HCT116 (cell line): Measurements from ENCODE around the gene ARHGAP42. TPM values are rescaled to one million over a fixed set of nuclear protein-coding genes. Genes with fewer than 3 reads are reported as not detected.
"Not testable (repeated sequence)": the region's sequence is repeated elsewhere in the genome, so short reads cannot be mapped to it uniquely, and the experiment has no call there.

Experiments used
- ATAC-seq: fragments of 200-7000 bp; cut with Tn5 transposase; 2 replicates; pipeline ENCODE4 v1.9.1; 2020; ENCODE audit warnings: mild to moderate bottlenecking, moderate library complexity
- BruUV-seq: library from RNA; stranded (reverse); fragments of 400-500 nt; replicated peaks from 2 replicates; lab custom pipeline; 2021; lab: Mats Ljungman, UMichigan
- CTCF ChIA-PET: fragments of 300-600 bp; sonication (Branson Sonifier 250); formaldehyde crosslinking; loops from one replicate; lab custom pipeline; 2021; ENCODE audit warnings: antibody characterized with exemption; lab: Charles Lee
- POLR2A ChIA-PET: fragments of 300-600, 350-600 bp; sonication (Branson Sonifier 250); formaldehyde crosslinking; loops from one replicate; lab custom pipeline; 2021; ENCODE audit warnings: antibody characterized with exemption; lab: Charles Lee
- RAD21 ChIA-PET, 2 experiments: fragments of 300-600 bp; sonication (Branson Sonifier 250); formaldehyde crosslinking; loops; one replicate each; lab custom pipeline; 2023; ENCODE audit warnings: low total read pairs in 2 of 2; ENCODE audit not compliant: uncharacterized antibody in 2 of 2, unreplicated experiment in 2 of 2, low non-redundant PET in 1 of 2; lab: Charles Lee
- DNase-seq: peaks from one replicate; pipeline ENCODE4 v3.0.0-alpha.2; 2010; ENCODE audit warnings: low read depth, low spot score
- H2AFZ ChIP-seq: fragments of 200-600 bp; shearing (Covaris generic), sonication (generic); 2 replicates; pipeline ENCODE4 v1.6.1; 2017; ENCODE audit warnings: low read depth, mixed run types, mixed read lengths, antibody characterized with exemption, low read length; ENCODE audit not compliant: poor library complexity, severe bottlenecking
- H3K27ac ChIP-seq: 2 replicates; pipeline ENCODE4 v1.5.1; 2012; ENCODE audit warnings: low read depth, low read length
- H3K27me3 ChIP-seq: fragments of 200-600 bp; sonication (generic); 2 replicates; pipeline ENCODE4 v1.6.1; 2016; ENCODE audit warnings: mixed run types, low read length, mixed read lengths; ENCODE audit not compliant: insufficient read depth
- H3K36me3 ChIP-seq, 2 experiments: fragments of 200-500 bp in 1 of 2; fragments of 200-600 bp in 1 of 2; sonication (Bioruptor generic) in 1 of 2; sonication (generic) in 1 of 2; 2 replicates each; pipeline versions ENCODE4 v1.5.1 to v1.6.1; 2014 to 2016; ENCODE audit warnings: low read length in 2 of 2, inconsistent platforms in 1 of 2, mixed read lengths in 1 of 2, mixed run types in 1 of 2; ENCODE audit not compliant: insufficient read depth in 2 of 2, control insufficient read depth in 1 of 2
- H3K4me1 ChIP-seq, 2 experiments: fragments of 200-600 bp in 1 of 2; sonication (generic) in 1 of 2; 2 replicates each; pipeline versions ENCODE4 v1.5.1 to v1.6.1; 2012 to 2017; ENCODE audit warnings: low read length in 2 of 2, inconsistent platforms in 1 of 2, mild to moderate bottlenecking in 1 of 2, mixed read lengths in 1 of 2, mixed run types in 1 of 2, moderate library complexity in 1 of 2; ENCODE audit not compliant: insufficient read depth in 2 of 2, control insufficient read depth in 1 of 2
- H3K4me2 ChIP-seq: fragments of 200-600 bp; sonication (generic); 2 replicates; pipeline ENCODE4 v1.6.1; 2017; ENCODE audit warnings: mixed run types, low read length, mixed read lengths
- H3K4me3 ChIP-seq, 2 experiments: fragments of 200-600 bp in 1 of 2; sonication (generic) in 1 of 2; replicated peaks in 1 of 2; 2 replicates each; pipeline ENCODE4 v1.5.1; 2011 to 2016; ENCODE audit warnings: low read length in 2 of 2, control low read depth in 1 of 2, low read depth in 1 of 2, mild to moderate bottlenecking in 1 of 2, mixed read lengths in 1 of 2, mixed run types in 1 of 2
- H3K79me2 ChIP-seq: fragments of 200-600 bp; sonication (generic); 2 replicates; pipeline ENCODE4 v1.6.1; 2017; ENCODE audit warnings: mild to moderate bottlenecking, mixed run types, low read length, moderate library complexity, mixed read lengths; ENCODE audit not compliant: insufficient read depth
- H3K9ac ChIP-seq: fragments of 200-600 bp; sonication (generic); 2 replicates; pipeline ENCODE4 v1.6.1; 2016; ENCODE audit warnings: low read length, mixed read lengths
- H3K9me2 ChIP-seq: fragments of 200-600 bp; sonication (generic), shearing (Covaris generic); 2 replicates; pipeline ENCODE4 v1.6.1; 2017; ENCODE audit warnings: mixed run types, mild to moderate bottlenecking, moderate library complexity; ENCODE audit not compliant: insufficient read depth
- H3K9me3 ChIP-seq, 2 experiments: fragments of 200-500 bp in 1 of 2; fragments of 200-600 bp in 1 of 2; sonication (Bioruptor generic) in 1 of 2; sonication (generic) in 1 of 2; 2 replicates each; pipeline ENCODE4 v1.6.1; 2014 to 2017; ENCODE audit warnings: low read length in 2 of 2, mixed read lengths in 2 of 2, inconsistent platforms in 1 of 2, low read depth in 1 of 2, mild to moderate bottlenecking in 1 of 2, mixed run types in 1 of 2, moderate library complexity in 1 of 2; ENCODE audit not compliant: control insufficient read depth in 1 of 2, insufficient read depth in 1 of 2
- H4K20me1 ChIP-seq: fragments of 200-600 bp; sonication (generic), shearing (Covaris generic); 2 replicates; pipeline ENCODE4 v1.6.1; 2017; ENCODE audit warnings: mixed run types, mild to moderate bottlenecking, moderate library complexity; ENCODE audit not compliant: insufficient read depth
- EZH2 ChIP-seq: fragments of 200-600 bp; sonication (generic); IDR thresholded peaks from 2 replicates; pipeline ENCODE4 v1.6.1; 2017; ENCODE audit warnings: antibody characterized with exemption, mixed run types
- EZH2phosphoT487 ChIP-seq: fragments of 200-600 bp; IDR thresholded peaks from 2 replicates; pipeline ENCODE4 v1.6.1; 2018; ENCODE audit warnings: antibody characterized with exemption, borderline replicate concordance
- FOSL1 ChIP-seq: IDR thresholded peaks from 2 replicates; pipeline ENCODE4 v1.6.1; 2012; ENCODE audit warnings: low read depth
- JUND ChIP-seq: IDR thresholded peaks from 2 replicates; pipeline ENCODE4 v1.6.1; 2012
- MAX ChIP-seq: IDR thresholded peaks from 2 replicates; pipeline ENCODE4 v1.6.1; 2012
- REST ChIP-seq: IDR thresholded peaks from 2 replicates; pipeline ENCODE4 v1.6.1; 2012; ENCODE audit warnings: low read depth
- ZFX ChIP-seq: fragments of 450-650 bp; IDR thresholded peaks from 2 replicates; pipeline ENCODE4 v1.6.1; 2017
- ZNF274 ChIP-seq: fragments of 200-500 bp; sonication (Bioruptor generic); IDR thresholded peaks from 2 replicates; pipeline ENCODE4 v1.6.1; 2014; ENCODE audit warnings: mild to moderate bottlenecking, low read depth, low read length, inconsistent platforms
- intact Hi-C: fragments of 100-400 bp; cut with micrococcal nuclease; formaldehyde crosslinking; loops from 2 replicates; pipeline ENCODE4 v1.10.0; 2022
- total RNA-seq: library from RNA; stranded (reverse); gene quantifications from one replicate; pipeline ENCODE4 v1.2.1, GENCODE V29; 2021; ENCODE audit not compliant: unreplicated experiment

The ARHGAP42 gene
- total RNA-seq, 1 experiment from 2014 or later, result 12.3 TPM

- POLR2A ChIA-PET, result no interaction called here
- Histone ChIP-seq H4K20me1 (no peaks in the 10 kb centered on the region), H3K27ac (no peak overlapping the region), H3K79me2 (no peaks in the 10 kb centered on the region), H3K4me2 (no peak overlapping the region), H3K4me3 (no peak overlapping the region), H3K9me3 (no peaks in the 10 kb centered on the region), H3K36me3 (no peaks in the 10 kb centered on the region), H3K9me2 (no peaks in the 10 kb centered on the region), H3K9ac (no peak overlapping the region), H3K4me1 (no peaks in the 10 kb centered on the region)
- BruUV-seq, result no TSS peak
- CTCF ChIA-PET, result no interaction called here
- ATAC-seq, result no peak
- intact Hi-C loops, result no loop called here
- RAD21 ChIA-PET, result no interaction called here
- TF ChIP-seq JUND (no peak), FOSL1 (no peak), ZNF274 (no peak), EZH2phosphoT487 (no peak), MAX (no peak), ZFX (no peak), REST (no peak), EZH2 (no peak)
- TF ChIP-seq, all 23 proteins: peak for 0
- DNase-seq, result no peak
- Histone ChIP-seq H2AFZ (no peak overlapping the region), H3K27me3 (no peaks in the 10 kb centered on the region)
These were observed 23.1 kb upstream of the ARHGAP42 start for GRCh38 chr11:100663996-100664395.

GRCh38 chr11:100666816-100667215 is 20.3 kb upstream of the ARHGAP42 start:
- H3K27ac ChIP-seq, intact Hi-C loops, H3K79me2 ChIP-seq, H3K9me2 ChIP-seq, H3K4me2 ChIP-seq, H2AFZ ChIP-seq, H3K9ac ChIP-seq, POLR2A ChIA-PET, DNase-seq, RAD21 ChIA-PET, H3K27me3 ChIP-seq, H4K20me1 ChIP-seq, ATAC-seq, BruUV-seq, H3K9me3 ChIP-seq, H3K4me1 ChIP-seq, H3K36me3 ChIP-seq, H3K4me3 ChIP-seq, CTCF ChIA-PET: not testable (repeated sequence)
